GM21576 (cell line): Measurements from ENCODE around the gene JAM2.
"Not testable (repeated sequence)": the region's sequence is repeated elsewhere in the genome, so short reads cannot be mapped to it uniquely, and the experiment has no call there.

Source experiments
- ATAC-seq: cut with Tn5 transposase; IDR thresholded peaks from one replicate; pipeline ENCODE4 v1.9.1; 2021; ENCODE audit warnings: mild to moderate bottlenecking, moderate library complexity; ENCODE audit not compliant: unreplicated experiment

Gene JAM2

GRCh38 chr21:25643486-25643885 is 4.4 kb downstream of the JAM2 start:
- ATAC-seq, result no peak

GRCh38 chr21:25646474-25646873 is 7.4 kb downstream of the JAM2 start:
- no peak for ATAC-seq

- ATAC-seq, result no peak
Measured at GRCh38 chr21:25647647-25648046, 8.6 kb downstream of the JAM2 start.

- ATAC-seq, result no peak
Measured at GRCh38 chr21:25649146-25649545, 10.1 kb downstream of the JAM2 start.

- no peak for ATAC-seq
Measured at GRCh38 chr21:25656412-25656811, 17.4 kb downstream of the JAM2 start.

GRCh38 chr21:25657140-25657539 is 18.1 kb downstream of the JAM2 start:
- ATAC-seq, result no peak

- ATAC-seq, result no peak
Measured at GRCh38 chr21:25658427-25659035, 19.5 kb downstream of the JAM2 start.

GRCh38 chr21:25660233-25660632 is 21.2 kb downstream of the JAM2 start:
- ATAC-seq, result no peak

- no peak for ATAC-seq
Measured at GRCh38 chr21:25664491-25664931, 25.5 kb downstream of the JAM2 start.

- no peak for ATAC-seq
Measured at GRCh38 chr21:25670726-25671125, 31.7 kb downstream of the JAM2 start.

GRCh38 chr21:25676451-25676850 is 37.4 kb downstream of the JAM2 start:
- ATAC-seq, result no peak

GRCh38 chr21:25682382-25682781 is 43.3 kb downstream of the JAM2 start:
- ATAC-seq, result no peak

- ATAC-seq, result no peak
Measured at GRCh38 chr21:25687787-25688186, 48.7 kb downstream of the JAM2 start.

GRCh38 chr21:25688275-25689155 is 49.5 kb downstream of the JAM2 start:
- no peak for ATAC-seq

GRCh38 chr21:25689226-25689625 is 50.2 kb downstream of the JAM2 start:
- no peak for ATAC-seq

- ATAC-seq, result no peak
Measured at GRCh38 chr21:25691976-25692375, 52.9 kb downstream of the JAM2 start.

GRCh38 chr21:25695461-25695860 is 56.4 kb downstream of the JAM2 start:
- not testable (repeated sequence) for ATAC-seq

GRCh38 chr21:25700741-25701140 is 61.7 kb downstream of the JAM2 start:
- ATAC-seq, result no peak

GRCh38 chr21:25701529-25701928 is 62.5 kb downstream of the JAM2 start:
- ATAC-seq, result no peak

- ATAC-seq, result no peak
Measured at GRCh38 chr21:25708467-25709065, 69.5 kb downstream of the JAM2 start.

GRCh38 chr21:25709684-25710265 is 70.7 kb downstream of the JAM2 start:
- no peak for ATAC-seq

- no peak for ATAC-seq
Measured at GRCh38 chr21:25710550-25710949, 71.5 kb downstream of the JAM2 start.
